Endodermal cell (in vitro differentiated cells): ENCODE results near the gene CHD2. TPM values are rescaled to one million over a fixed set of nuclear protein-coding genes. Genes with fewer than 3 reads are reported as not detected.

Source experiments
- DNase-seq: peaks from one replicate; pipeline ENCODE4 v3.0.0-alpha.2; 2017
- H3K27ac ChIP-seq: 2 replicates; pipeline ENCODE4 v1.5.1; 2013; ENCODE audit warnings: mild to moderate bottlenecking, low read depth, low read length, moderate library complexity
- H3K27me3 ChIP-seq: 2 replicates; pipeline ENCODE4 v1.6.1; 2013; ENCODE audit warnings: mild to moderate bottlenecking, low read length, moderate library complexity; ENCODE audit not compliant: insufficient read depth, control insufficient read depth, poor library complexity, severe bottlenecking
- H3K36me3 ChIP-seq: 2 replicates; pipeline ENCODE4 v1.7.0; 2013; ENCODE audit warnings: mild to moderate bottlenecking, low read length, moderate library complexity; ENCODE audit not compliant: control insufficient read depth, insufficient read depth
- H3K4me1 ChIP-seq: one replicate; pipeline ENCODE4 v1.7.0; 2013; ENCODE audit warnings: low read length; ENCODE audit not compliant: control insufficient read depth, insufficient read depth
- H3K4me3 ChIP-seq: 2 replicates; pipeline ENCODE4 v1.5.1; 2013; ENCODE audit warnings: mild to moderate bottlenecking, low read length, moderate library complexity
- H3K9ac ChIP-seq: 2 replicates; pipeline ENCODE4 v1.6.1; 2013; ENCODE audit warnings: mild to moderate bottlenecking, low read length, moderate library complexity; ENCODE audit not compliant: poor library complexity, severe bottlenecking; ENCODE audit errors: extremely low read depth
- H3K9me3 ChIP-seq: 2 replicates; pipeline ENCODE4 v1.6.1; 2013; ENCODE audit warnings: mild to moderate bottlenecking, low read length, moderate library complexity; ENCODE audit not compliant: control insufficient read depth
- H3K27ac Mint-ChIP-seq: 2 replicates; pipeline ENCODE4 v1.8.0; 2020; ENCODE audit warnings: mixed read lengths
- H3K27me3 Mint-ChIP-seq: 2 replicates; pipeline ENCODE4 v1.8.0; 2021; ENCODE audit warnings: mild to moderate bottlenecking, mixed read lengths; ENCODE audit not compliant: insufficient read depth
- H3K36me3 Mint-ChIP-seq: 2 replicates; pipeline ENCODE4 v1.8.0; 2020; ENCODE audit warnings: low read depth, mixed read lengths
- H3K4me1 Mint-ChIP-seq: 2 replicates; pipeline ENCODE4 v1.8.0; 2020; ENCODE audit warnings: mixed read lengths
- H3K4me3 Mint-ChIP-seq: 2 replicates; pipeline ENCODE4 v1.8.0; 2020; ENCODE audit warnings: mild to moderate bottlenecking, moderate library complexity, mixed read lengths
- H3K9me3 Mint-ChIP-seq: 2 replicates; pipeline ENCODE4 v1.8.0; 2020; ENCODE audit warnings: mild to moderate bottlenecking, mixed read lengths
- CTCF ChIP-seq: fragments of 200-600 bp; sonication (generic); conservative IDR thresholded peaks from 2 replicates; pipeline ENCODE4 v1.5.0; 2021; ENCODE audit warnings: antibody characterized with exemption, mild to moderate bottlenecking
- WGBS, 2 experiments: methylation state at CpG; one replicate each; pipeline versions ENCODE4 v1.1.5 to v1.1.7; 2013; ENCODE audit warnings: missing lambda C conversion rate in 2 of 2, mixed read lengths in 1 of 2; ENCODE audit not compliant: insufficient coverage in 1 of 2, insufficient read length in 1 of 2; 5-methylcytosine and 5-hydroxymethylcytosine counted together
- total RNA-seq, 2 donors: library from RNA; stranded (reverse); fragmentation: NEBNext Ultra II Directional in 1 of 2; extraction: Animal tissue kit (Norgen Biotek cat#: 25700) in 1 of 2; gene quantifications; 2 replicates in 1 of 2; 3 replicates in 1 of 2; pipeline ENCODE4 v1.2.1, GENCODE V29; 2021

The CHD2 gene
- total RNA-seq, 2 donors from 2014 or later = 116 to 127 TPM

- peaks cover 9% of the 10 kb centered on the region for H3K36me3 Mint-ChIP-seq
- peak overlapping the region; percentile 1 for H3K27ac Mint-ChIP-seq
- no peak overlapping the region for H3K4me3 ChIP-seq
- H3K27me3 ChIP-seq = no peaks in the 10 kb centered on the region
- H3K9me3 Mint-ChIP-seq = peaks cover 6% of the 10 kb centered on the region
- 87 to 94% methylated on average over 14 to 18 of the region's 18 CpGs for WGBS, 2 experiments
- no peak for DNase-seq
- peaks cover 1% of the 10 kb centered on the region for H3K4me1 ChIP-seq
- H3K27ac ChIP-seq = no peak overlapping the region
- H3K9me3 ChIP-seq = no peaks in the 10 kb centered on the region
- H3K27me3 Mint-ChIP-seq = peaks cover 4% of the 10 kb centered on the region
- peaks cover 5% of the 10 kb centered on the region for H3K4me1 Mint-ChIP-seq
- no peak overlapping the region for H3K9ac ChIP-seq
- TF ChIP-seq CTCF = no peak
- no peak overlapping the region for H3K4me3 Mint-ChIP-seq
- H3K36me3 ChIP-seq = no peaks in the 10 kb centered on the region
These were observed 135.2 kb downstream of the CHD2 start for GRCh38 chr15:93035092-93035915.

GRCh38 chr15:93035953-93036810 lies 136.1 kb downstream of the CHD2 start:
- Mint-ChIP-seq H3K27ac (no peak overlapping the region), H3K4me1 (peaks cover 3% of the 10 kb centered on the region), H3K27me3 (peaks cover 4% of the 10 kb centered on the region), H3K9me3 (peaks cover 6% of the 10 kb centered on the region), H3K36me3 (peaks cover 10% of the 10 kb centered on the region), H3K4me3 (no peak overlapping the region)
- Histone ChIP-seq H3K4me1 (no peaks in the 10 kb centered on the region), H3K9ac (no peak overlapping the region), H3K27me3 (no peaks in the 10 kb centered on the region), H3K27ac (no peak overlapping the region), H3K36me3 (no peaks in the 10 kb centered on the region), H3K9me3 (no peaks in the 10 kb centered on the region), H3K4me3 (no peak overlapping the region)
- DNase-seq = peak; percentile 83
- WGBS, 2 experiments = 77 to 82% methylated on average over 23 to 32 of the region's 32 CpGs
- peak; percentile 83 for TF ChIP-seq CTCF

GRCh38 chr15:93036951-93037819 lies 137.1 kb downstream of the CHD2 start:
- Histone ChIP-seq H3K36me3 (no peaks in the 10 kb centered on the region), H3K27ac (peak overlapping the region; percentile 88), H3K4me3 (no peak overlapping the region), H3K27me3 (no peaks in the 10 kb centered on the region), H3K4me1 (no peaks in the 10 kb centered on the region), H3K9ac (no peak overlapping the region), H3K9me3 (no peaks in the 10 kb centered on the region)
- H3K4me1 Mint-ChIP-seq = peaks cover 3% of the 10 kb centered on the region
- peaks cover 6% of the 10 kb centered on the region for H3K9me3 Mint-ChIP-seq
- peak; percentile 65 for DNase-seq
- peaks cover 4% of the 10 kb centered on the region for H3K27me3 Mint-ChIP-seq
- no peak overlapping the region for H3K4me3 Mint-ChIP-seq
- no peak overlapping the region for H3K27ac Mint-ChIP-seq
- peaks cover 10% of the 10 kb centered on the region for H3K36me3 Mint-ChIP-seq
- WGBS, 2 experiments = 92 to 93% methylated on average over 16 to 29 of the region's 29 CpGs
- TF ChIP-seq CTCF = no peak
